ENCODE data around the gene AMOTL1.

The AMOTL1 gene

DNA sequence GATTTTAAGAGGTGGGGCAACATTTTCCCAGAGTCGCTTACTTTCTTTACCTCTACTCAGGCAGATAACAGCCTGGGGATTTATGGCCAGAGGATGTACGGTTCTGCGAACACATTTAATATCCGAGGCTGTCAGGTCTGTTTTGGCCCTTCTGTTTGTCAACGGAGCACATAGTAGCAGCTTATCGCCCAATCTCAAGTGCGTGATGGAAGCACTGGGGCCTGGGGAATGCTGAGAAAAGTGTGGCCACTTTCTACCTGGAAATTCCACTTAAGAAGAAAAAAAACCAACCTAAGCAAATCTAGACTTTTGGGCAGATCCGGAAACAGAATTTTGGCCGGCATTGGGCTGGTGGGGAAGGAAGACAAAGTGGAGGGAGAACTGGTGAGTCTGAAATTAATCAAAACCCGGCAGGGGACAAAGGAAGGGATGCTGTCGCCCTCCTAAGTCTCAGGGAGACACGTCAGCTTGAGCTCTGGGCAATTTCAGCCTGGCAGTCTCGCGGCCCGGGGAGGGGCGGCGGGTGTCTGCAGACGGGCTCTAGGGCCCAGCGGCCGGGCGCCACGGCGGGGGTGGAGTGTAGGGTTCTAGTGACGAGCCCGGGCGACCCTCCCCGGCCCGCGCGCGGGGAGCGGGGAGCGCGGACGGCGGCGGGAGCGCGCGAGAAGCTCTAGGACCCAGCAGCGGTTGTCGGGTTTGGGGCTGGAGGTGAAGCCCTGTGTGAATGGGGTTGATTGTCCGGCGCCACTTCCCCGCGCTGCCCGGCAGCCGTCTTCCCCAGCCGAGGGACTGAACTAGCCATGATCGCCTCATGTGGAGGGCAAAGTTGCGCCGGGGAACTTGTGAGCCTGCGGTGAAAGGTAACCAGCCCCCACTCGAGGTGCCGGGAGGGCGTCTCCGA lies at the start of gene AMOTL1:
AMOTL1 (plus strand) TSS at position 656 of the 901 bp plus-strand sequence; CDS start at position 812, 156 bp downstream.
- peak in 1 of 3 experiments; percentile 92 for DNase-seq

- DNase-seq = no peak
These were observed 48.3 kb upstream of the AMOTL1 start for GRCh38 chr11:94719876-94720275.

DNA sequence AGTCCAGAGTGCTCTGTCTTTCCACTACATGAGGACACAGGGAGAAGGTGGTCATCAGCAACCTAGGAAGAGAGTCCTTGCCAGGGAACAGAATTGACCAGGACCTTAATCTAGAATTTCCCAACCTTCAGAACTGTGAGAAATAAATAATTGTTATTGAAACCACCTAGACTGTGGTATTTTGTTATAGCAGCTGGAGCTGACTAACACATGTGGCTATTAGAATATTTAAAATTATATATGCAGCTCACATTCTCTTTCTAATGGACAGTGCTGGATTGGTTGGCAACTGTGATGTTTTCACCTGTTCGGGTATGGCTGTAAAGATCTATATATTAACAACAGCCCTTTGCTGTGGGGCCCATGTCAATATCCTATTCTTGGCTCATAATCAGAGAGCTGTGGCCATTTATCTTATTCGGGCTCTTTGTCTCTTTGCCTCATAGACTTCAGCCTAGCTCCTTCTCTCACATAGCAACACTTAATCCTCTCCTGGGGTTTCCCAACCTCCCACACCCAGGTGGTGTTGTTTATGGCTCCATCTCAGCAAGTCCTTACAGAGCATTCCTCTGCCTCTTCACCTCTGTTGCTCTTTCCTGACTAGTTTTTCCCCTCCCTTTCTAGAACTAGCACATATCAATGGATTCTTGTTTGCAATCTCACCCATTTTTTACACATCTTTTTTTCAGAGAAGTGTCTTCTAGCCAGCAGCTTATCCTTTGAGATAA lies 46.4 kb upstream of the AMOTL1 start:
- no peak for DNase-seq

DNA sequence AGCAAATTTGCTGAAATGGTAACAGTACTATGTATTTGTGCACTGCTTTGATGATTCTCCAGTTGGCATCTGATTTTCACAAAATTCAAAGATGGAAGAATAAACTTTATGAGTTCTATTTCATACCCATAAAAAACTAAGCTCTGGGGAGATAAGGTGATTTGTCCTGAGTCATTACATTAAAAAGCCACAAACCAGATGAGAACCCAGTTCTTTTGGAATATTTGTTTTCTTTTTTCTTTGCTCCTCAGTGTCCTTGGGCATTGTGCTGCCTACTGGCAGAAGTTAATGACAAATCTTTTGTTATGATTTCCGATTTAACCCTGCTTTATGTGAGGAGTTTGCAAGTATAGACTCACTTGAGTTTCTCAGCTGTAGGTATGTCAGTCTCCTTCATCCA lies 45.4 kb upstream of the AMOTL1 start:
- DNase-seq = no peak

DNA sequence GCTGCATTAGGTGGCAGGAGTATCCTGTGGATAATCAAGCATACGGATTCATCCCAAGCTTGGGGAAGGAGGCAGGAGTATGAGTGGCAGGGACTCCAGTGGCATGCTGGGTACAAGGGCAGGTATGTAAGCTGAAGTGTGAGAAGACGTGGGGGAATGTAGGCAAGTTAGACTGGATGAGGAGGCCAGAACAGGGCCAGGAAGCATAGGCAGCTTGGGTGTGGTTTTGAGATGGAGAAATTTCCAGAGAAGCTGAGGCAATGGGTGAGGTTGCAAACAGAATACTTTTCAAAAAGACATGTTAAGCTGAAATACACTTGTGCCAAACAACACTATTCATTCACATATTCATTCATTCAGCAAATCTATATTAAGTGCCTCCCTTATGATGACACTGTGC lies 43.1 kb upstream of the AMOTL1 start:
- no peak for DNase-seq

DNA sequence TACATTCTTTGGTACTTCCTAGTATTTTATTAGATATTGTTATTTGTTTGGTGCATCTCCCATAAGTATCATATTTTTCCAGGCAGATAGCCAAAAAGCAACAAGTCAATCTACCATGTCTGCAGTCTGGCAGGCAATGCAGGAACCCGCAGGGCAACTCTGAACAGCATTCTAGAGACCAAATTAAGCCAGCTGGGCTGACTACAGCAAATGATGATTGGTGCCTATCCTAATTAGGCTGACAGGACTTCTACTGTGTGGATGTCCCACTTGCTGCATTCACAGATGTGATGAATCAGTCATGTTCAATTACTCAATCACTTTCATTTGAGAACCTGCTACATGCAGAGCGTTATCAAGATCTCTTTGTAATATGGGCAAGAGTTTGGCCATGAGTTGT lies 40.3 kb upstream of the AMOTL1 start:
- DNase-seq = no peak

DNA sequence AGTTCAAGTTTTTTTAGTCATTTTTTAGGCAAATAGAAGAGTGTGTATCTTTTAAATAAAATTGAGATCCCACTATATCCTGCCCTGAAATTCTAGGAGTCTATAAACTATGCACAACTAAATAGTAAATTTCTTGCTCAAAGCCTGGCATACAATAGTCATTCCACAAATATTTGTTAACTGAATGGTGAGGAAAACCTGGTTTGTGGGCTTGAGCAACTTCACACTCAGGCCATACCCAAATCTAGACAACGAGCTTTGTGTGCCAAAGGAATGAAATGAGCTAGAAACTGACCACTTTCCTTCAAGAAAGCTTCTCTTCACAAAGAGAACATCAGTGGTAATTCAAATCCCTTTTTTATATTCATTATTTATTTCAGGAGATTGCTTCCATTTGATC lies 39.6 kb upstream of the AMOTL1 start:
- no peak for DNase-seq

DNA sequence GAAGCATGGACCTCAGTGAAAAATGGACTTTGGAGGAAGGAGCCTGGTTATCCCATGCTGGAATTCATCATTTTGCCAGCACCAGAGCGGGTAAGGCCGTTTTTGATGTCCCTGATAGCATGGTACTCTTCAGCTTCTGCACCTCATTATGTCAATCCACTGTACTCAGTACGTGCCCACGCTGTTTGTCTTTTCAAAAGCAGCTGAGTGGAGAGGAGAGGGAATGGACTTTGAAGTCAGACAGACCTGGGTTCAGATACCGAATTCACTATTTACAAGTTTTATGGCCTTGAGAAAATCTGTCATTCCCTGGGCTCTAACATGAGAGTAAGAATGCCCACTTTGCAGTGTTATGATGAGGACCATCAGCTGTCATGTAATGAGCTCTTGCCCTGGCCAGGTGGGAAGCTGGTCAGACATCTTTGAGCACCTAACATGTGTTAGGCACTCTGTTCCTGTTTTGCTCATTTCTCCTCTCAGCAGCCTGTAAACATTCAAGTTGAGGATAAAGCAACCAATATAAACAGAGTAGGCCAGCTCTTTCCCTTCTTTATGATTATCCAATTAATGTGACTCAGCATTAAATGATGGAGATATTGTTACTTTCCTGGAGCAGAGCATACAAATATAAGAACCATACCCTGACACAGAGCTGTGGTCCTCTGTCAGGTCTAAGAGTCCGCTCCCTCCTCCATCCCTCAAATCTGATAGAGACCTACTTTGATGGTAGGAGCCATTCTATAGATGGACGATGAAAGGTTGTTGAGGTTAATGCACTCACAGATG lies 39.0 kb upstream of the AMOTL1 start:
- DNase-seq = no peak

DNA sequence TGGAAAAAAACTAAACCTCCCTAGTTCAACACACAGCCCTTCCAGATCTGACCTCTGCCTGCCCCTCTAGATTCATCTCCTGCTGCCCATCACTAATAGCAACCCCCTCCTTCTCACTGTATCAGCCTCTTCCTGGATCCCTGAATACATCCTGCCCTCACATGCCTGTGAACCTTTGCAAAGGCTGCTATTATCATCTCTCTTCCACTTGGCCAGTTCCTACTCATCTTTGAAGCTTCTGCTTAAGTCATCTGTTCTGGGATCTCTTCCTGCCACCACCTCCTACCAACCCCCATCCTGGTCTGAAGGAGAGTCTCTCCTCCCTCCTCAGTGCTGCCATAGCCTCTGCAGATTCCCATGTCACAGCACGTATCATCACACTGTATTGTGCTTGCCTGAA lies 38.0 kb upstream of the AMOTL1 start:
- peak in 1 of 3 experiments; percentile 6 for DNase-seq

GRCh38 chr11:94731880-94732601 lies 36.1 kb upstream of the AMOTL1 start:
- peak in 2 of 3 experiments; percentile 29 to 51 for DNase-seq

- peak in 2 of 3 experiments; percentile 32 to 52 for DNase-seq
These were observed 35.4 kb upstream of the AMOTL1 start for GRCh38 chr11:94732617-94733281.

DNA sequence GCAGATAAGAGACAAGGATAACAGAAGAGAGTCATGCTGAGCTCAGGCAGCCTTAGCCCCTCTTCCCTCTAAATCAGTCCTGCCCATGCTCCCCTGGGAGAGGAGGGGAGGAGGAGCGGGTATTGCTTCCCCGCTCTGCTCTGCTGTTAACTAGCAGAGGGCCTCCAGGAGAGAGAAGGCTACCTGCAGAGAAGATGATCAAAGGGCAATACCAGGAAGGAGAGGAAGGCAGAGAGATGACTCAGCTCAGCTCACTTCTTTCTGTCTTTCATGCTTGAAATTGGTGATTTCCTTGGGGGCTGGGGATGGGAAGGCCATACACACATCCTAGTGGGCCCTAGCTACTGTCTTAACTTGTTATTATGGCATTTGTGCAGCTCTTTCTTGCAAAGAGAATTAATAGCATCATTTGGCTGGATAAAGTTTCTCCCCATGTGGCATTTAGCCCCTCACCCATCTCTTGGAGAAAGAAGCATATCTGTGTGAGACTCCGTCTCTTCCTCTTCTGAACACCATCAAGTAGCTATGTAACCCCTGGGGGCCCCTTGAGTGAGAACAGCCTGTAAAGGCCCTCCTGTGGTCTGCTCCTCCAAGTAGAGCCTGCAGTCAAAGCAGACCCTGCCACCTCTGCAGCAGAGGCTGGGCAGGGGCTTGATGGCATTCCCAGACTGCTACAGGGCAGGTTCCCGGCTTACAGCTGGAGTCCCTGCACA lies 33.4 kb upstream of the AMOTL1 start:
- peak; percentile 6 to 57 (median 44) for DNase-seq

- no peak for DNase-seq
These were observed 32.2 kb upstream of the AMOTL1 start for GRCh38 chr11:94735907-94736306.

GRCh38 chr11:94737171-94737611 lies 31.0 kb upstream of the AMOTL1 start:
- no peak for DNase-seq

- no peak for DNase-seq
These were observed 29.4 kb upstream of the AMOTL1 start for GRCh38 chr11:94738746-94739145.

- peak in 1 of 3 experiments; percentile 49 for DNase-seq
These were observed 28.8 kb upstream of the AMOTL1 start for GRCh38 chr11:94739331-94739730.

DNA sequence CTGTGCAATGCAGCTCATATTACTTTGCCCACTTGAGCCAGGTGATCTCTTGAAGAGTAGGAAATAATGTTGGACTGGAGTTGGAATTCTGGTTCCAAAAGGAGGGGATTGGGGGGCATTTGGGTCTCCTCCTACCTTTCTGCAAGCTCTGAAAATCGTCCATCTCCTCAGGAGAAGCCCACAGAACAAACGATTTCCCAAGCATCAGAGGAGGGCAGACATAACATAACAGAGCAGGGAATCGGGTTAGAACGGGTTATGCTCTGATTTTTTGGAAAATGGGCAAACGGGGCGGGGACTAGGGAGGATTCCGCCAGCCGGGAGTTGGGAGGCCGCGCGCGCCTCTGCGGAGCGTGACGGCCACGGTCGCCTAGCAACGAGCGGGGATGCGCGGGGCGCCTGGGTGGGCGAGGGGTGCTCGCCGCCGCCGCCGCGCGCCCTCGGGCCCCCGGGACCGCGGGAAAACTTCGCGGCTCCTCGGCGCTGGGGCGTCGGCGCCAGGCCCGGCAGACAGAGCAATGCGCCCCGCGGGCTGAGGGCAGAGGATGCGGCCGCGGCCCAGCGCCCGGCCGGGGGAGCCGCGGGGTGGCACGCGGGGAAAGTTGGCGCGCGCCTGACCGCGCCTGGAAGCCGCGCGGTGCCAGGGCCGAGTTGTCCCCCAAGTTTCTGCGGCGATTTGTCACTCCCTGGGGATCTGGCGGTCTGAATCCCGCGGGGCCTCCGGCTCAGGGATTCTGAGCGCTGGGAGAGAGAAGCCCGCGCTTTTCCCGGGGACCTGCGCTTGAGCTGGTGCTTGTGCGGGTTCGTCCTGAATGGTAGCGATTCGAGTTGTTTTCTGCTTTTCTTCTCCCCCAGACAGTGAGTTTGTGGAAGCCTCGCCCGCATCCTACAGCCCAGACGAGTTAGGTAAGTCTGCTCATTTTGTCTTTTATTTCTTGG lies 27.8 kb upstream of the AMOTL1 start:
- peak; percentile 57 to 91 (median 89) for DNase-seq

DNA sequence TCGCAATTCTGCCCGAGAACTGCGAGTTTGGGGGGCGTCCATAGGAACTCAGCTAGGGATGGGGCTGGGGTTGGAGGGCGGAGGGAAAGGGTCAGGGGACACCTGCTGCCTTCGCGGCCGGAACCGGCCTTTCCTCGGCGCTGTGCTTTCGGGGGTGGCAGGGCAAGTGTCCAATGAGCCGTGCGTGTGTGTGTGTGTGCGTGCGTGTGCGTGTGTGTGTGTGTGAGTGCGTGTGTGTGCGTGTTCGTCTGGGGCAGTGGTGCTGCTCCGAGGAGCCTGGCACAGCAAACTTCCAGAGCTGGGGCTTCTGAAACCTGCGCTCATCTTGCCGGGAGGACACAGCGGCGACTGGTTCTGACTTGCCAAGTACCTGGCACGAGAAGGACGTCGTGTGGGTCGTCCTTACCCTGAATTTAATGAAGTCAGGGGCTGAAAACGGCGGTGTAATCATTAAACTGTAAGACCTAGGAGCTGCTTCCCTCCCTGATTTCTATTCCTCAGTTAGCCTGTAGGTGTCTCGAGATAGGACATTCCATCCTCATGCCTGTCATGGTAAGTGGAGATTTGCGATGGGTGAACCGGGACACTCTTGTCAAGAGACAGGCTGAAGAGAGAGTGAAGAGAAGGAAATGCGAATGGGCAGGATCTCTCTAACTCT lies 27.0 kb upstream of the AMOTL1 start:
- peak; percentile 57 to 87 (median 84) for DNase-seq

DNA sequence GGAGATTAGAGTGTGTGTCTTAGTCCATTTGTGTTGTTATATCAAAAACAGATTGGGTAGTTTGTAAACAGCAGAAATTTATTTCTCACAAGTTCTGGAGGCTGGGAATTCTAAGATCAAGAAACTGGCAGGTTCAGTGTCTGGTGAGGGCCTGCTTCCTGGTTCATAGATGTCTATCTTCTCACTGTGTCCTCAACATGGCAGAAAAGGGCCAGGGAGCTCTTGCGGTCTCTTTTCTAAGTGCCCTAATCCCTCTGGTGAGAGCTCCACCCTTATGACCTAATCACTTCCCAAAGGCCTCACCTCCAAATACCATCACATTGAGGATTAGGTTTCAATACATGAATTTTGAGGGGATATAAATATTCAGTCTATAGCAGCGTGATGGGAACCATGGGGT lies 25.5 kb upstream of the AMOTL1 start:
- DNase-seq = no peak

Measured in NCI-H1417 (cell line).